Body of pancreas (tissue), 4 donors: ENCODE results near the gene MTA3. TPM values are rescaled to one million over a fixed set of nuclear protein-coding genes. Genes with fewer than 3 reads are reported as not detected.

ENCODE experiments used
- ATAC-seq: fragments of 150-250 bp; one replicate; pipeline ENCODE4 v1.9.1; 2016
- DNase-seq, 4 donors: peaks; one replicate each; pipeline ENCODE4 v3.0.0-alpha.2; 2019
- H3K27ac ChIP-seq, 4 donors: fragments of 200-600 bp; sonication (generic); 1 replicate in 3 of 4; 2 replicates in 1 of 4; pipeline versions ENCODE4 v1.5.1 to v1.6.1; 2016 to 2019; ENCODE audit warnings: mild to moderate bottlenecking in 1 of 4, mixed read lengths in 1 of 4, moderate library complexity in 1 of 4
- H3K27me3 ChIP-seq, 2 donors: fragments of 200-600 bp; sonication (generic); one replicate each; pipeline ENCODE4 v1.6.0; 2016; ENCODE audit warnings: mild to moderate bottlenecking in 1 of 2
- H3K36me3 ChIP-seq, 2 donors: fragments of 200-600 bp; sonication (generic); replicated peaks in 1 of 2; 2 replicates each; pipeline ENCODE4 v1.5.1; 2016; ENCODE audit warnings: low read depth in 2 of 2; ENCODE audit not compliant: insufficient read depth in 1 of 2
- H3K4me1 ChIP-seq: fragments of 200-600 bp; sonication (generic); one replicate; pipeline ENCODE4 v1.6.0; 2016
- H3K4me3 ChIP-seq, 2 donors: fragments of 200-600 bp; sonication (generic); 1 replicate in 1 of 2; 2 replicates in 1 of 2; pipeline ENCODE4 v1.5.1; 2016 to 2019
- H3K9me3 ChIP-seq, 3 donors: fragments of 200-600 bp; sonication (generic); 1 replicate in 2 of 3; 2 replicates in 1 of 3; pipeline ENCODE4 v1.5.1; 2016
- CTCF ChIP-seq, 7 experiments: fragments of 450-650 bp in 4 of 7; fragments of 200-600 bp in 3 of 7; sonication (generic) in 3 of 7; IDR thresholded peaks; one replicate each; pipeline ENCODE4 v1.5.1; 2016 to 2019; ENCODE audit warnings: antibody characterized with exemption in 7 of 7
- POLR2A ChIP-seq, 3 donors: fragments of 450-650 bp; IDR thresholded peaks; one replicate each; pipeline ENCODE4 v1.6.1; 2016; ENCODE audit warnings: antibody characterized with exemption in 3 of 3, mild to moderate bottlenecking in 2 of 3
- WGBS, 2 donors: methylation state at CpG; one replicate each; pipeline ENCODE4 v1.1.5; 2017; 5-methylcytosine and 5-hydroxymethylcytosine counted together
- intact Hi-C: fragments of 100-400 bp; cut with DNase I; formaldehyde crosslinking; loops from one replicate; pipeline ENCODE4 v1.15.1; 2023
- total RNA-seq, 2 donors: library from RNA; depleted of rRNA; stranded (reverse); fragments of >200 nt; gene quantifications; one replicate each; pipeline ENCODE4 v1.1.0, GENCODE V29; 2016

Gene MTA3
- total RNA-seq, 2 donors from 2014 or later = 23.1 to 31.1 TPM

GRCh38 chr2:42659609-42660008, 91.2 kb downstream of the MTA3 start:
- Histone ChIP-seq H3K36me3 (peaks cover 0 to 2% of the 10 kb centered on the region in 2 donors), H3K4me3 (no peak overlapping the region), H3K9me3 (no peaks in the 10 kb centered on the region), H3K27ac (no peak overlapping the region), H3K4me1 (peaks cover 5% of the 10 kb centered on the region), H3K27me3 (no peaks in the 10 kb centered on the region)
- DNase-seq = no peak
- intact Hi-C loops = no loop called here
- ATAC-seq = no peak
- TF ChIP-seq CTCF (IDR thresholded peaks at IDR 0.05) (no peak), POLR2A (IDR thresholded peaks at IDR 0.05) (no peak)
- 64 to 69% methylated on average over 4 of the region's 4 CpGs for WGBS, 2 donors

- Histone ChIP-seq H3K27ac (no peak overlapping the region), H3K4me3 (no peak overlapping the region), H3K9me3 (no peaks in the 10 kb centered on the region), H3K4me1 (peaks cover 20% of the 10 kb centered on the region), H3K27me3 (no peaks in the 10 kb centered on the region), H3K36me3 (no peaks in the 10 kb centered on the region)
- 26 to 45% methylated on average over 2 to 3 of the region's 3 CpGs for WGBS, 2 donors
- ATAC-seq (peak; percentile 88), DNase-seq (peak; percentile 66 to 79 (median 76))
- no peak for TF ChIP-seq POLR2A (IDR thresholded peaks at IDR 0.05)
- TF ChIP-seq CTCF (IDR thresholded peaks at IDR 0.05) = peak; percentile 93 to 98 (median 96)
- intact Hi-C loops = no loop called here
Measured at GRCh38 chr2:42663106-42663780, 94.8 kb downstream of the MTA3 start.

GRCh38 chr2:42663828-42664227, 95.4 kb downstream of the MTA3 start:
- no peak for ATAC-seq
- no peak for DNase-seq
- Histone ChIP-seq H3K4me1 (peaks cover 20% of the 10 kb centered on the region), H3K27ac (no peak overlapping the region), H3K4me3 (no peak overlapping the region), H3K36me3 (no peaks in the 10 kb centered on the region), H3K27me3 (no peaks in the 10 kb centered on the region), H3K9me3 (no peaks in the 10 kb centered on the region)
- 25 to 51% methylated on average over 3 of the region's 3 CpGs for WGBS, 2 donors
- intact Hi-C loops = no loop called here
- TF ChIP-seq POLR2A (IDR thresholded peaks at IDR 0.05) (no peak), CTCF (IDR thresholded peaks at IDR 0.05) (no peak)

- 96 to 100% methylated on average over 1 of the region's 1 CpG for WGBS, 2 donors
- ATAC-seq = no peak
Measured at GRCh38 chr2:42673989-42674579, 105.7 kb downstream of the MTA3 start.

More at GRCh38 chr2:42673989-42674579, 105.7 kb downstream of the MTA3 start:
- no peak for TF ChIP-seq POLR2A (IDR thresholded peaks at IDR 0.05)
- no peak for TF ChIP-seq CTCF (IDR thresholded peaks at IDR 0.05)
- Histone ChIP-seq H3K4me3 (no peak overlapping the region), H3K36me3 (no peaks in the 10 kb centered on the region), H3K9me3 (no peaks in the 10 kb centered on the region), H3K27ac (no peak overlapping the region), H3K4me1 (no peaks in the 10 kb centered on the region), H3K27me3 (no peaks in the 10 kb centered on the region)
- no peak for DNase-seq
- intact Hi-C loops = no loop called here
